Measurements from ENCODE around the gene VSIG10L.

Gene VSIG10L

GRCh38 chr19:51311351-51312257 lies 30.3 kb downstream of the VSIG10L start, which contains the start of gene IGLON5:
Gene IGLON5 (plus strand): TSS chr19:51311644. CDS start chr19:51311848, 204 bp downstream.
- DNase-seq: no peak

DNA sequence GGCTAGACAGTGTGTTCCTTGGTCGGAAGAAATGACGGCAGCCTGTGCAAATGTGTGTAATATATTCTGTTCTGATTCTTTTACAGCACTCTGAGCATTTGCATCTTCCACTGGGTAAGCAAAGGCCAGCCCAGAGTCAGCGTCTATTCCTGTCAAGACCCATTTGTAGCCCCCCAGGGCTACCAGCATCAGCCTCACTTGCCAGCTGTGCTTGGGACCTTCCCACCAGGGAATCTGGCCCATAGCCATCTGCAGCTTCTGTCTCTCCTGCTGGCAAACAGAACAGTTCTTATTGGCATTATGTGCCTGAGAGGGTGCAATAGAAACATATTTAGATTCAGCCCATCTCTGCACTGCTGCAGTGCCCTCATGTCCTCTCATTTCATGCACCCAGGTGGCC lies 36.5 kb downstream of the VSIG10L start:
- no peak for DNase-seq

DNA sequence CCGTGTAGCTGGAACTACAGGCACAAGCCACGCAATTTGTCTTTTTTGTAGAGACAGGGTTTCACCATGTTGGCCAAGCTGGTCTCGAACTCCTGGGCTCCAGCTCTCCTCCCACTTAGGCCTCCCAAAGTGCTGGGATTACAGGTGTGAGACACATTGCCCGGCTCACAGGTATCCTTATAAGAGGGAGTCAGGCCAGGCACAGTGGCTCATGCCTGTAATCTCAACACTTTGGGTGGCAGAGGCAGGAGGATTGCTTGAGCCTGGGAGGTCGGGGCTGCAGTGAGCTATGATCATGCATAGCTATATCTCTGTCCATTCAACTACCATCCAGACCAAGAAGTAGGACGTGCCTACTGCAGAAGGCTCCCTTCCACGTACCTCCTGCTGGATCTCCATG lies 40.7 kb downstream of the VSIG10L start:
- no peak for DNase-seq

- no peak for DNase-seq
Observed at GRCh38 chr19:51297406-51297805, 44.5 kb downstream of the VSIG10L start.

GRCh38 chr19:51296336-51297093 lies 45.4 kb downstream of the VSIG10L start:
- DNase-seq: no peak

- no peak for DNase-seq
Observed at GRCh38 chr19:51295382-51296126, 46.4 kb downstream of the VSIG10L start.

GRCh38 chr19:51294977-51295375 lies 47.0 kb downstream of the VSIG10L start:
- DNase-seq: no peak

- DNase-seq: no peak
Observed at GRCh38 chr19:51294211-51294976, 47.5 kb downstream of the VSIG10L start.

DNA sequence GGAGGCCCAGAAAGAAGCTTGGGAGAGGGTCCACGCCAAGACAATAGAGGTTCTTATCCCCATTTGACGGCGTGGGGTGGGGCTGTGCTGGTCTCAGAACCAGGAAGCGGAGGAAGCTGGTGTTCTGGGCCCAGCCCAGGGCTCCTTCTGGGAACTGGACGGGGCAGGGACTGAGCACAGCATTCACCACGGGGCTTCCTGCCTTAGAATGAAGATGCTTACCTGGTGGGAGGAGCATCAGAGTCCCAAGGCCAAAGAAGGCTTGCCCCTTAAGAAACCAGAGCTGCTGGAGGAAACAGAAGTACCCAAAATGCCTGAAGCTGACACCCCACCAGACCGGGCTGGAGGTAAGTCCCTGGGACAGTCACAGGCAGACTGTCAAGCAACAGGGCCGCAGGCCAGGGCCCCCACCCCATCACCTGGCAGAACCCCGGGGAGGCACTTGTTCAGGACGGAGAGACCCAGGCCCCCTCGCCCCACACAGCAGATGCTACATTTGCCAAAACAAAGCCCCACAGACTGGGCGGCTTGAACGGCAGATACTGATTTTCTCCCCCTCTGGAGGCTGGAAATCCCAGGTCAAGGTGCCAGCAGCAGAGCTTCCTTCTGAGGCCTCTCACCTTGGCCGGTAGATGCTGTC lies 48.2 kb downstream of the VSIG10L start:
- no peak for DNase-seq

DNA sequence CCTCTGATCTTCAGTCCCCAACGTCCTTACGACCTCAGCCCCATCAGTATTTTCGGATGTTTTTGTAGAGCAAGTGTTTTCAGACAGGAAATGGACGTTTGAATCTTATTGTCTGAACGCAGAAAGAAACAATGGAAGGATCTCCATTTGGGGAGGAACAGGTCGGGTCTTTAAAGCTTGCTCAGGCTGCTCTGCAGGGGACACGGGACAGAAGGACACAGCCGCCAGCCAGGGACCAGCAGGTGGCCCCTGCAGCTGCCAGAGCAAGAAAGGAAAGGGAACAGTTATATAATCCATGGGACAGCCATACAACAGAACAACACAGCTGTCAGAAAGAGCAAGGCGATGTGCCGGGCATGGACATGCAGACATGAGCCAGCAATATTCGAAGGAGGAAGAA lies 49.0 kb downstream of the VSIG10L start:
- DNase-seq: no peak

- no peak for DNase-seq
Observed at GRCh38 chr19:51289635-51290034, 52.3 kb downstream of the VSIG10L start.

DNA sequence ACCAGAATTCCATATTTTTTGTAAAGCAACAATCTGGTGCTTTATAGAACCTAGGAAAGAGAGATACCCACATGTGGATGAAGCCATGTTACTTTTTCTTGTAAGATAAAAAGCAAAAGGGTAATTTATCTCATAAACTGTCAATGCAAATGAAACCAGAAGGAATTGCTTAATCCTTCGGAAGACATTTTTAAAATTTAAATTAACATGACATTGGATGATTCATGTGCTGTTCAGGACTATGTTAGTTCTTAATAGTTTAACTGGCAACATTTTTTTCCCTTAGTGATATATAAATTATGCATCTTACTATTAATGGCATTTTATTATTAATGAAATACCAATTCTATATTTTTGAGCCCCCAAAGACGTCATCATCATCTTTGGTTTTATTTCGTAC lies 56.3 kb downstream of the VSIG10L start:
- no peak for DNase-seq

DNA sequence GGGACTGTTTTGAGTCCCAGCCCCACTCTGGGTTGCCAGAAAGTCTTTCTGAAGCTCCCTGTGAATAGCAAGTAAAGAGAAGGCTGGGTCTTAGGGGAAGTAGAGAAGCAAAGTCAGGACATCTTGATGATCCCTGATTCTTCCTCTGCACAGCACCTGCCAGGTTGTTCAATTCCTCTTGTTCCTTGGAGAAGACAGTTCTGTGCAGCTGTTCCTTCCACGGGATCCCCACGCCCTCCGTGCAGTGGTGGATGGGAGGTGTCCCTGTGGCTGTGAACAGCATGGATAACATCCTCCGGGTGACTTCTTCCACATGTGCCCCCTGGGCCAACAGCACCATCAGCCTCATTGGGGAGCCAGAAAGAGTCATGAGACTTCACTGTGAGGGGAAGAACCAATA lies 59.6 kb downstream of the VSIG10L start:
- no peak for DNase-seq
